SIG-M5 treated with dmso at 0.1 percent for 504 hours (cell line): ENCODE data around the gene SELPLG.

Experiments
- DNase-seq: peaks from one replicate; lab custom pipeline; 2025; ENCODE audit not compliant: unreplicated experiment; lab: John Stamatoyannopoulos, UW

The SELPLG gene

GRCh38 chr12:108605690-108606406 is 27.8 kb downstream of the SELPLG start:
- no peak for DNase-seq

- no peak for DNase-seq
Measured at GRCh38 chr12:108605000-108605689, 28.5 kb downstream of the SELPLG start.

- no peak for DNase-seq
Measured at GRCh38 chr12:108604208-108604941, 29.3 kb downstream of the SELPLG start.

GRCh38 chr12:108603743-108604142 is 30.0 kb downstream of the SELPLG start:
- no peak for DNase-seq

GRCh38 chr12:108602976-108603704 is 30.6 kb downstream of the SELPLG start:
- DNase-seq = no peak

- no peak for DNase-seq
Measured at GRCh38 chr12:108602209-108602705, 31.4 kb downstream of the SELPLG start.

GRCh38 chr12:108600702-108601007 is 33.0 kb downstream of the SELPLG start:
- no peak for DNase-seq

GRCh38 chr12:108599948-108600701 is 33.6 kb downstream of the SELPLG start:
- DNase-seq = no peak

- DNase-seq = no peak
Measured at GRCh38 chr12:108599541-108599940, 34.2 kb downstream of the SELPLG start.

GRCh38 chr12:108598553-108599250 is 35.0 kb downstream of the SELPLG start:
- no peak for DNase-seq

- no peak for DNase-seq
Measured at GRCh38 chr12:108597559-108598471, 35.9 kb downstream of the SELPLG start, which contains the start of gene TMEM119. Gene TMEM119, minus strand, starts transcription at chr12:108598084. Its CDS starts 5,701 bp downstream, at chr12:108592383.

GRCh38 chr12:108596854-108597558 is 36.7 kb downstream of the SELPLG start:
- no peak for DNase-seq

- DNase-seq = no peak
Measured at GRCh38 chr12:108595711-108596647, 37.7 kb downstream of the SELPLG start.

- no peak for DNase-seq
Measured at GRCh38 chr12:108594960-108595710, 38.6 kb downstream of the SELPLG start.

GRCh38 chr12:108594323-108594903 is 39.3 kb downstream of the SELPLG start:
- no peak for DNase-seq
